Gastroesophageal sphincter (tissue), 4 donors: ENCODE data around the gene PTMS. TPM values are rescaled to one million over a fixed set of nuclear protein-coding genes. Genes with fewer than 3 reads are reported as not detected.

ENCODE experiments used
- ATAC-seq: fragments of 150-250 bp; one replicate; pipeline ENCODE4 v1.9.1; 2016; ENCODE audit warnings: mild to moderate bottlenecking, moderate library complexity
- H3K27ac ChIP-seq, 4 donors: fragments of 200-600 bp; sonication (generic) in 3 of 4; 1 replicate in 3 of 4; 2 replicates in 1 of 4; pipeline ENCODE4 v1.5.1; 2016 to 2019
- H3K27me3 ChIP-seq: fragments of 200-600 bp; sonication (generic); one replicate; pipeline ENCODE4 v1.5.1; 2019
- H3K36me3 ChIP-seq, 2 donors: fragments of 200-600 bp; sonication (generic); one replicate each; pipeline ENCODE4 v1.5.1; 2019; ENCODE audit warnings: control low read depth in 1 of 2
- H3K4me1 ChIP-seq, 3 donors: fragments of 200-600 bp; sonication (generic); 1 replicate in 2 of 3; 2 replicates in 1 of 3; pipeline ENCODE4 v1.5.1; 2016 to 2019; ENCODE audit warnings: control low read depth in 2 of 3
- H3K4me3 ChIP-seq, 2 donors: fragments of 200-600 bp; sonication (generic); one replicate each; pipeline ENCODE4 v1.5.1; 2019; ENCODE audit warnings: mild to moderate bottlenecking in 1 of 2, moderate library complexity in 1 of 2
- H3K9me3 ChIP-seq, 3 donors: fragments of 200-600 bp; sonication (generic); one replicate each; pipeline ENCODE4 v1.5.1; 2017 to 2019; ENCODE audit warnings: control low read depth in 2 of 3
- EP300 ChIP-seq: sonication (generic); formaldehyde crosslinking; IDR thresholded peaks from one replicate; pipeline ENCODE4 v1.6.1; 2017; ENCODE audit warnings: antibody characterized with exemption, mild to moderate bottlenecking
- POLR2A ChIP-seq, 2 donors: fragments of 450-650 bp; IDR thresholded peaks; one replicate each; pipeline ENCODE4 v1.6.1; 2017; ENCODE audit warnings: antibody characterized with exemption in 2 of 2, mild to moderate bottlenecking in 2 of 2, moderate library complexity in 1 of 2
- POLR2AphosphoS5 ChIP-seq: sonication (generic); formaldehyde crosslinking; IDR thresholded peaks from one replicate; pipeline ENCODE4 v1.6.1; 2017; ENCODE audit warnings: antibody characterized with exemption
- WGBS, 2 donors: methylation state at CpG; one replicate each; pipeline ENCODE4 v1.1.5; 2018; ENCODE audit warnings: low coverage in 1 of 2; 5-methylcytosine and 5-hydroxymethylcytosine counted together
- total RNA-seq, 4 donors: library from RNA; depleted of rRNA; stranded (reverse); fragments of >200 nt; gene quantifications; one replicate each; pipeline ENCODE4 v1.1.0, GENCODE V29; 2016
- TF ChIP-seq, protein P1 (sequence below), 4 experiments: fragments of 200-600 bp in 2 of 4; fragments of 450-650 bp in 2 of 4; sonication (generic) in 1 of 4; IDR thresholded peaks; one replicate each; pipeline ENCODE4 v1.5.1; 2017 to 2019; ENCODE audit warnings: antibody characterized with exemption in 4 of 4, mild to moderate bottlenecking in 2 of 4, moderate library complexity in 2 of 4

The PTMS gene
- total RNA-seq, 4 donors from 2014 or later: 259 to 516 (median 325) TPM

DNA sequence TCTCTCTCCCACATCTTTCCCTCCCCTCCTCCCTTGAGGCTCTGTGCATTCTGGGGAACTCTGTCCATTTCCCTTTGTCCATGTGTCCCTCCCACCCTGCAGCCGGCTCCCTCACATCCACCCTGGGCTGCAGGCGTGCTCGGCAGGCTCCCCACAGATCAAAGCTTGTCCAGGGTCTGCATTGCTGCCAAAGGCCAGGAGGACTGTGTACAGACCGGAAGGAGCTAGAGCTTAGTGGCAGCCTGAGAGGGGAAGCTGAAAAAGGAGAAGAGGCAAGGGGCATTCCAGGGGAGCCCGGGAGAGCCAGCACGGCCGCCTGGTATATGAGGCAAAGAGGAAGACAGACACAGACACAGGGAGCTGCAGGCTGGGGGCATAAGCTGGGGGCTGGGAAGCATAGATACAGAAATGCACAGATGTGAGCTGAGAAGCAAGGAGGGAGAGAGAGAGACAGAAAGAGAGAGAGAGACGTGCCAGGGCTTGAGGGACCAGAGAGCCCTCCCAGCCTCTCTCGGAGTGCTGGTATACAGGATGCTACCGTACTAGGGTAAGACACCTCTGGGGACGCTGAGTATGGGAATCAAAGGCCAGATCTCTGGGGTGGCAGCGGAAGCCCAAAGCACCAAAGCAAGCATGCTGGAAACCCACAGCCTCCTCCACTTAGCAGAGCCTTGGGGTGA, 26.5 kb downstream of the PTMS start:
- Histone ChIP-seq H3K4me3 (peak overlapping the region in 1 of 2 donors; percentile 2), H3K27me3 (no peaks in the 10 kb centered on the region), H3K36me3 (no peaks in the 10 kb centered on the region), H3K9me3 (no peaks in the 10 kb centered on the region), H3K4me1 (peaks cover 0 to 12% (median 3%) of the 10 kb centered on the region in 3 donors), H3K27ac (peak overlapping the region in 1 of 4 donors; percentile 28)
- TF ChIP-seq, protein P1, sequence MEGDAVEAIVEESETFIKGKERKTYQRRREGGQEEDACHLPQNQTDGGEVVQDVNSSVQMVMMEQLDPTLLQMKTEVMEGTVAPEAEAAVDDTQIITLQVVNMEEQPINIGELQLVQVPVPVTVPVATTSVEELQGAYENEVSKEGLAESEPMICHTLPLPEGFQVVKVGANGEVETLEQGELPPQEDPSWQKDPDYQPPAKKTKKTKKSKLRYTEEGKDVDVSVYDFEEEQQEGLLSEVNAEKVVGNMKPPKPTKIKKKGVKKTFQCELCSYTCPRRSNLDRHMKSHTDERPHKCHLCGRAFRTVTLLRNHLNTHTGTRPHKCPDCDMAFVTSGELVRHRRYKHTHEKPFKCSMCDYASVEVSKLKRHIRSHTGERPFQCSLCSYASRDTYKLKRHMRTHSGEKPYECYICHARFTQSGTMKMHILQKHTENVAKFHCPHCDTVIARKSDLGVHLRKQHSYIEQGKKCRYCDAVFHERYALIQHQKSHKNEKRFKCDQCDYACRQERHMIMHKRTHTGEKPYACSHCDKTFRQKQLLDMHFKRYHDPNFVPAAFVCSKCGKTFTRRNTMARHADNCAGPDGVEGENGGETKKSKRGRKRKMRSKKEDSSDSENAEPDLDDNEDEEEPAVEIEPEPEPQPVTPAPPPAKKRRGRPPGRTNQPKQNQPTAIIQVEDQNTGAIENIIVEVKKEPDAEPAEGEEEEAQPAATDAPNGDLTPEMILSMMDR (IDR thresholded peaks at IDR 0.05): no peak
- TF ChIP-seq POLR2A (IDR thresholded peaks at IDR 0.05) (no peak), POLR2AphosphoS5 (no peak), EP300 (no peak)
- WGBS, 2 donors: 19% methylated on average over 10 of the region's 12 CpGs; no CpG with 5 or more reads in 1 of the 2 donors
- ATAC-seq: peak; percentile 46

DNA sequence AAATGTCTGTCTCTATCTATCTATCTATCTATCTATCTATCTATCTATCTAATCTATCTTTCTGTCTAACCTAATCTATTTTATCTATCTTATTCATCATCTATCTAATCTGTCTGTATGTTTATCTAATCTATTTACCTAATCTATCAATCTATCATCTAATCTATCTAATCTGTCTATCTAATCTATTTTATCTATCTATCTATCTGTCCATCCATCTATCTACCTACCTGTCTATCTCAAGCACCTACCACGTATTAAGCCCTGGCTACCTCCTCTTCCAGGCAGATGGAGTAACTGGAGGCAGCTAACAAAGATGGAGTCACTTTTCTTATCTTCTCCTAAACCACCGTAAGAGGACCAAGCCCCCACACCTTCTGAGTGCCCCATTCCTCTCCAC, 28.9 kb downstream of the PTMS start:
- Histone ChIP-seq H3K4me1 (peaks cover 0 to 12% (median 3%) of the 10 kb centered on the region in 3 donors), H3K9me3 (no peaks in the 10 kb centered on the region), H3K27ac (no peak overlapping the region), H3K27me3 (no peaks in the 10 kb centered on the region), H3K36me3 (no peaks in the 10 kb centered on the region), H3K4me3 (no peak overlapping the region)
- TF ChIP-seq EP300 (no peak), POLR2AphosphoS5 (no peak), POLR2A (IDR thresholded peaks at IDR 0.05) (no peak)
- TF ChIP-seq, protein P1 (IDR thresholded peaks at IDR 0.05): no peak
- 71 to 100% methylated on average over 1 to 2 of the region's 2 CpGs for WGBS, 2 donors
- no peak for ATAC-seq

DNA sequence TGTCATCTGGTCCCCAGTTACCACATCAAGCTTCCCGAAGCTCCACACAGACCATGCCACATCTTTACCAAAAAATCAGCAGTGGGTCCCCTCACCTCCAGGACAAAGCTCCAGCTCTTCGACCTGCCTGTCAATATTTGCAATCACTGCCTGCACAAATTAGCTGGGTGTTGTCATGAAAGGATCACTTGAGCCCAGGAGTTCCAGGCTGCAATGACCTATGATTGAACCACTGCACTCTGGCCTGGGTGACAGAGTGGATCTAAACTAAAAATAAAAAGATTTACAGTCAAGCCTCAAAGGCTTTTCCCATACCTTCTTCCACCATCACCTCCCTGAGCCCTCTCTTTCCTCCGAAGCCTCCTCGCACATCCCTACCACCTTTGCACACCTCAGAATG, 30.4 kb downstream of the PTMS start:
- Histone ChIP-seq H3K9me3 (no peaks in the 10 kb centered on the region), H3K27ac (no peak overlapping the region), H3K4me1 (peaks cover 0 to 12% (median 3%) of the 10 kb centered on the region in 3 donors), H3K36me3 (no peaks in the 10 kb centered on the region), H3K27me3 (no peaks in the 10 kb centered on the region), H3K4me3 (no peak overlapping the region)
- TF ChIP-seq POLR2A (IDR thresholded peaks at IDR 0.05) (no peak), EP300 (no peak), POLR2AphosphoS5 (no peak)
- TF ChIP-seq, protein P1 (IDR thresholded peaks at IDR 0.05): no peak
- 88 to 98% methylated on average over 3 to 4 of the region's 4 CpGs for WGBS, 2 donors
- no peak for ATAC-seq

DNA sequence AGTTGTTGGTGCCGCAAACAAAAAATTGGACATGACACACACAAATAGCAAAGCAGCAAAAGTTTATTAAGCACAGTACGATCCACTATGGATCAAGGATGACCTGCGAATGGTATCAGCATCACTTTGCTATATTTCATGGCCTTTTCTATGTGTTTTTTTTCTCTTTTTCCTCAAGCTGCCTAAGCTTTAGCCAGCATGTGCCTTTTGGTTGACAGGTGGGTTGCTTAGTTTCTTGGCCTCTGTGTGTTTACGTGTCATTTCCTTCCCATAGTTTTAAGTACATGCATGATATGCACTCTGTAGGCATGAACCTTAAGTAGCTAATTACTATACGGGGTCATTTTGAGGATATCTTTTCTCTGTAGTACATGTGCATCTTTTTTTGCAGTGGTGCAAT, 33.0 kb downstream of the PTMS start:
- no peak for ATAC-seq
- no peaks in the 10 kb centered on the region for H3K27me3 ChIP-seq
- WGBS, 2 donors: 86 to 95% methylated on average over 4 to 5 of the region's 5 CpGs
- H3K9me3 ChIP-seq: no peaks in the 10 kb centered on the region
- TF ChIP-seq EP300 (no peak), POLR2AphosphoS5 (no peak), POLR2A (IDR thresholded peaks at IDR 0.05) (no peak)
- TF ChIP-seq, protein P1 (IDR thresholded peaks at IDR 0.05): no peak
- no peak overlapping the region for H3K27ac ChIP-seq
- no peaks in the 10 kb centered on the region for H3K4me1 ChIP-seq
- H3K36me3 ChIP-seq: no peaks in the 10 kb centered on the region
- no peak overlapping the region for H3K4me3 ChIP-seq

DNA sequence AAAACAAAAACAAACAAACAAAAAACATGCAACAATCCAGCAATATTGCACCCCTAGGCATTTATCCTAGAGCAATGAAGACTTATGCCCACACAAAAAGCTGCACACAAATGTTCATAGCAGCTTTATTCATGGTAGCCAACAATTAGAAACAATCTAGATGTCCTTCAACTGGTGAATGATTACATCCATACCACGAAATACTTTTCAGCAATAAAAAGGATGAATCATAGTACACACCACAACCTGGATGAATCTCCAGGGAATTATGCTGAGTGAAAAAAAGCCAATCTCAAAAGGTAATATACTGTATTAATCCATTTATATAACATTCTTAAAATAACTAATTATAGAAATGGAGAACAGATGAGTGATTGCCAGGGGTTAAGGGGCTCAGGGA, 41.0 kb downstream of the PTMS start:
- Histone ChIP-seq H3K9me3 (no peaks in the 10 kb centered on the region), H3K4me3 (no peak overlapping the region), H3K4me1 (no peaks in the 10 kb centered on the region), H3K27ac (no peak overlapping the region), H3K27me3 (no peaks in the 10 kb centered on the region), H3K36me3 (no peaks in the 10 kb centered on the region)
- WGBS, 2 donors: 50 to 61% methylated on average over 1 of the region's 1 CpG
- no peak for ATAC-seq
- TF ChIP-seq, protein P1 (IDR thresholded peaks at IDR 0.05): no peak
- TF ChIP-seq EP300 (no peak), POLR2A (IDR thresholded peaks at IDR 0.05) (no peak), POLR2AphosphoS5 (no peak)
